Measurements from ENCODE around the gene CAMKK2.
A peak's percentile ranks its signal among the peaks of the same experiment; 100 is the strongest.

CAMKK2 gene

DNA sequence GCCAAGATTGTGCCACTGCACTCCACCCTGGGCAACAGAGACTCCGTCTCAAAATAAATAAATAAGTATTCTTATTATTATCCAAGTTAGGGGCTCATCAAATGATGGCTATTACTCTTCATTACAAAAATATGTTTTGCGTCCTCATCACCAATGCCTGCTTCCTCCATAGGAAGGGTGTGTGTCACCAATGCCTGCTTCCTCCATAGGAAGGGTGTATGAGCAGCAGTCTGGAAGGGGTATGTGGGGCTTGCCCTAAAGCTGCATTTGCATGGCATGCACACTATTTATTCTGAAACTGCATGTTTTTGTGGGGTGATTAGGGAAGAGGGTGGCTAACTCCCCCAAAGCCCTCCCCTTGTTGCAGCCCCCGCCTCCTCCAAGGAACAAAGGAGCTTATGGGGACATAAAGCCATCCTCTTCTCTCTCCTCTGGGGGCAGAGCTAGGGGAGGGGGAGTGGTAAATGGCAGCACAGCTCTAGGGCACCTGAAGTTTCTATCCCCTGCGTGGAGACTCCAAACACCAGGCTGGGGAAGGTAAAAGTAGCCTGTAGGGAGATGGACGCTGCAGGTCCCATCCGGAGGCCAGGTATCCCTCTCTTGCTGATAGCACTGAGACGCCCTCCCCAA is 1.3 kb downstream of the CAMKK2 start:
- peak overlapping the region; percentile 75 for H2AFZ ChIP-seq (ENCODE audit: low read depth, low read length)
- peak overlapping the region; percentile 62 to 87; a peak in 3 of 4 replicates for H3K4me3 ChIP-seq (ENCODE audit: low read depth in 1 of 2, low read length in 2 of 2)
- no peaks in the 10 kb centered on the region for H3K27me3 ChIP-seq (ENCODE audit: insufficient read depth, low read length, poor library complexity)
- TF ChIP-seq EZH2 (IDR thresholded peaks at IDR 0.05; ENCODE audit: borderline replicate concordance, low read depth, low read length, severe bottlenecking) (no peak), CTCF (IDR thresholded peaks at IDR 0.05; ENCODE audit: borderline replicate concordance, extremely low read depth, low read length, poor library complexity, severe bottlenecking) (no peak)
- H3K36me3 ChIP-seq (ENCODE audit: insufficient read depth, low read length): peaks cover 12% of the 10 kb centered on the region
- peaks cover 18% of the 10 kb centered on the region for H4K20me1 ChIP-seq (ENCODE audit: insufficient read depth, low read length)
- H3K4me1 ChIP-seq (ENCODE audit: insufficient read depth, low read length): peaks cover 28% of the 10 kb centered on the region
- peak; percentile 44 for ATAC-seq (ENCODE audit: insufficient read depth, low read depth)
- peak; percentile 52 for DNase-seq
- peak overlapping the region; percentile 100 for H3K4me2 ChIP-seq (ENCODE audit: insufficient read depth, low read length)
- H3K79me2 ChIP-seq (ENCODE audit: insufficient read depth, low read length): peaks cover 42% of the 10 kb centered on the region
- H3K9ac ChIP-seq (ENCODE audit: low read depth, low read length): peak overlapping the region; percentile 84
- no peaks in the 10 kb centered on the region for H3K9me3 ChIP-seq (ENCODE audit: insufficient read depth, low read length, severe bottlenecking)
- peak overlapping the region; percentile 56 for H3K27ac ChIP-seq (ENCODE audit: low read length)

- Histone ChIP-seq H3K4me1 (ENCODE audit: insufficient read depth, low read length) (peaks cover 28% of the 10 kb centered on the region), H3K27me3 (ENCODE audit: insufficient read depth, low read length, poor library complexity) (no peaks in the 10 kb centered on the region), H3K79me2 (ENCODE audit: insufficient read depth, low read length) (peaks cover 46% of the 10 kb centered on the region), H3K4me2 (ENCODE audit: insufficient read depth, low read length) (peak overlapping the region; percentile 100), H4K20me1 (ENCODE audit: insufficient read depth, low read length) (peaks cover 18% of the 10 kb centered on the region), H3K27ac (ENCODE audit: low read length) (no peak overlapping the region), H2AFZ (ENCODE audit: low read depth, low read length) (no peak overlapping the region), H3K9me3 (ENCODE audit: insufficient read depth, low read length, severe bottlenecking) (no peaks in the 10 kb centered on the region), H3K9ac (ENCODE audit: low read depth, low read length) (no peak overlapping the region), H3K36me3 (ENCODE audit: insufficient read depth, low read length) (peaks cover 12% of the 10 kb centered on the region), H3K4me3 (ENCODE audit: low read depth in 1 of 2, low read length in 2 of 2) (no peak overlapping the region; a peak in 1 of 4 replicates)
- TF ChIP-seq EZH2 (IDR thresholded peaks at IDR 0.05; ENCODE audit: borderline replicate concordance, low read depth, low read length, severe bottlenecking) (no peak), CTCF (IDR thresholded peaks at IDR 0.05; ENCODE audit: borderline replicate concordance, extremely low read depth, low read length, poor library complexity, severe bottlenecking) (no peak)
- ATAC-seq (ENCODE audit: insufficient read depth, low read depth): no peak
- no peak for DNase-seq
Observed at GRCh38 chr12:121294151-121294889, 2.2 kb downstream of the CAMKK2 start.

DNA sequence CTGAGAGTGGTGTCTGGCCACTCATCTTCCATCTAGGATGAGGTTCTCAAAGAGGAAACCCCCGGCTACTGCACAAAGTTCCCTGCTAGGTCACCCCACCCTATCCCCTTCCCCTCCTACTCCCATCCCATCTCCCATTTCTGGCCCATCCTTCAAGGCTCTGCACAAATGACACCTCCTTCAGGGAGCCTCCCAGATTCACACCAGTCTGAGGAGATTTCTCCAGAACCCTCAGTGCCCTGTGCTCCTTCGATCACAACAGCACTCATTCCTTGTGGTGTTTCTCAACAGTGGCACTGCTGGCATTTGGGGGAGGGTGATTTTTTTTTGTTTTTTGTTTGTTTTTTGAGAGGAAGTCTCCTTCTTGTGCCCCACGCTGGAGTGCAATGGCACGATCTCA is 2.9 kb downstream of the CAMKK2 start:
- Histone ChIP-seq H3K36me3 (ENCODE audit: insufficient read depth, low read length) (peaks cover 12% of the 10 kb centered on the region), H2AFZ (ENCODE audit: low read depth, low read length) (no peak overlapping the region), H3K4me3 (ENCODE audit: low read depth in 1 of 2, low read length in 2 of 2) (no peak overlapping the region), H3K27ac (ENCODE audit: low read length) (no peak overlapping the region), H4K20me1 (ENCODE audit: insufficient read depth, low read length) (peaks cover 19% of the 10 kb centered on the region), H3K9me3 (ENCODE audit: insufficient read depth, low read length, severe bottlenecking) (no peaks in the 10 kb centered on the region), H3K79me2 (ENCODE audit: insufficient read depth, low read length) (peaks cover 46% of the 10 kb centered on the region), H3K4me2 (ENCODE audit: insufficient read depth, low read length) (peak overlapping the region; percentile 30; the same call in 1 of the 2 replicates), H3K9ac (ENCODE audit: low read depth, low read length) (no peak overlapping the region), H3K4me1 (ENCODE audit: insufficient read depth, low read length) (peaks cover 28% of the 10 kb centered on the region), H3K27me3 (ENCODE audit: insufficient read depth, low read length, poor library complexity) (no peaks in the 10 kb centered on the region)
- DNase-seq (no peak), ATAC-seq (ENCODE audit: insufficient read depth, low read depth) (no peak)
- TF ChIP-seq CTCF (IDR thresholded peaks at IDR 0.05; ENCODE audit: borderline replicate concordance, extremely low read depth, low read length, poor library complexity, severe bottlenecking) (no peak), EZH2 (IDR thresholded peaks at IDR 0.05; ENCODE audit: borderline replicate concordance, low read depth, low read length, severe bottlenecking) (no peak)

Measured in DND-41 (cell line).